HEK293T (cell line): ENCODE results near the gene LHX6.

ENCODE experiments used
- CTCF ChIA-PET: fragments of 350-600 bp; formaldehyde crosslinking; extraction: SDS; loops from one replicate; lab custom pipeline; 2021; ENCODE audit warnings: antibody characterized with exemption, inconsistent platforms; lab: Yijun Ruan, JAX
- POLR2A ChIA-PET: fragments of 350-600 bp; formaldehyde crosslinking; extraction: SDS; loops from one replicate; lab custom pipeline; 2020; ENCODE audit warnings: antibody characterized with exemption, inconsistent platforms; lab: Yijun Ruan, JAX
- DNase-seq: peaks from one replicate; pipeline ENCODE4 v3.0.0; 2012; ENCODE audit warnings: mixed read lengths; ENCODE audit errors: extremely low spot score
- ARNT ChIP-seq: fragments of 450-650 bp; IDR thresholded peaks from 2 replicates; pipeline ENCODE4 v1.6.1; 2017; ENCODE audit warnings: mild to moderate bottlenecking
- BHLHE40 ChIP-seq: fragments of 450-650 bp; IDR thresholded peaks from 2 replicates; pipeline ENCODE4 v1.6.1; 2016; ENCODE audit warnings: mild to moderate bottlenecking, moderate library complexity, borderline replicate concordance
- CTBP1 ChIP-seq: fragments of 450-650 bp; IDR thresholded peaks from 2 replicates; pipeline ENCODE4 v1.6.1; 2016; ENCODE audit warnings: borderline replicate concordance
- ELF4 ChIP-seq: fragments of 450-650 bp; IDR thresholded peaks from 2 replicates; pipeline ENCODE4 v1.6.1; 2017; ENCODE audit warnings: antibody characterized with exemption
- FOXA1 ChIP-seq: fragments of 450-650 bp; IDR thresholded peaks from 2 replicates; pipeline ENCODE4 v1.6.1; 2016; ENCODE audit warnings: mild to moderate bottlenecking
- FOXK2 ChIP-seq: fragments of 450-650 bp; IDR thresholded peaks from 2 replicates; pipeline ENCODE4 v1.6.1; 2016; ENCODE audit warnings: mild to moderate bottlenecking
- FOXM1 ChIP-seq: fragments of 450-650 bp; IDR thresholded peaks from 2 replicates; pipeline ENCODE4 v1.6.1; 2017; ENCODE audit warnings: mild to moderate bottlenecking, borderline replicate concordance
- HDGF ChIP-seq: fragments of 450-650 bp; IDR thresholded peaks from 2 replicates; pipeline ENCODE4 v1.6.1; 2017; ENCODE audit warnings: antibody characterized with exemption, borderline replicate concordance
- L3MBTL2 ChIP-seq: fragments of 450-650 bp; conservative IDR thresholded peaks from 2 replicates; pipeline ENCODE4 v1.6.1; 2016; ENCODE audit warnings: mild to moderate bottlenecking
- LEF1 ChIP-seq: fragments of 450-650 bp; IDR thresholded peaks from 2 replicates; pipeline ENCODE4 v1.6.1; 2017; ENCODE audit warnings: mild to moderate bottlenecking, borderline replicate concordance
- NFRKB ChIP-seq: fragments of 450-650 bp; IDR thresholded peaks from 2 replicates; pipeline ENCODE4 v1.6.1; 2016; ENCODE audit warnings: mild to moderate bottlenecking, moderate library complexity
- SP1 ChIP-seq: fragments of 450-650 bp; IDR thresholded peaks from 2 replicates; pipeline ENCODE4 v1.6.1; 2017
- SUZ12 ChIP-seq: fragments of 450-650 bp; IDR thresholded peaks from 2 replicates; pipeline ENCODE4 v1.6.1; 2016; ENCODE audit warnings: mild to moderate bottlenecking
- TARDBP ChIP-seq: fragments of 450-650 bp; IDR thresholded peaks from 2 replicates; pipeline ENCODE4 v1.6.1; 2016
- ZNF384 ChIP-seq: fragments of 450-650 bp; IDR thresholded peaks from 2 replicates; pipeline ENCODE4 v1.6.1; 2016
- TF ChIP-seq, protein P1 (sequence below): fragments of 450-650 bp; IDR thresholded peaks from 2 replicates; pipeline ENCODE4 v1.6.1; 2016

LHX6 gene

DNA sequence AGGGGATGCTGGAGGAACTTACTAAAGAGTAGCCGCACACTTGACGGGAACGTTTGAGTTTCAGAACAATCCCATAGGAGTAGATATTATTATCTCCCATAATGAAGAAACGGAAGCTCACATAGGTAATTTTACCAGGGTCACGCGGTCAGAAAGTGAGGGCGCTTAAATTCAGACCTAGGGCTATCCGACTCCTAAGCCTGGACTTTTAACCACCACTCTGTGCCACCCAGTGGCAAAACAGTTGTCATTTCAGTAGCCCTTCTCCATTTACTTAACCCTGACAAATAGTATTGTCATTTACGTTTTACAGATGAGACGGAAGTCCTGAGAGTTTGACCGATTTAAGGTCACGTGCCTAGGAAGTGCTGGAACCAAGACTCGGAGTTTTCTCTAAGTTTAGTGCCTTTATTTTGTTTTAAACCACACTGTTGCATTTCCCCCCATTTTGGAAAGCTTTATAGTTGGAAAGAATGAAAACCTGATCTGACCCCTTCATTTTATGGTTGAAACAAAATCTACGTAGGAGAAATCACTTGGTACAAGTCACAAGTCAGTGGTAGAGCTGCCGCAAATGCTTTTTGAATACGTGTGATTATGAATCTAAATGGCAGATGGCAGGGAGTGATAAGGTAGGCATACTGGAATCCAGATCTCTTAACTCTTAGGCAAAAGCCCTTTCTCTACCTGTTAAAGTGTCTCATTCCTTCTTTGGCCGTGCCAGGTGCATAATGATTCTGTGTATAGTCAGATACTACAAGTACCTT is 36.6 kb upstream of the LHX6 start:
- ChIA-PET CTCF (interaction anchor here (1.2 kb wide), 1 partner anchor 140 kb away, joined by 5 read pairs; no protein-coding TSS in a partner anchor), POLR2A (interaction anchor here (0.6 to 1.5 kb wide), 11 partner anchors 8 to 509 kb away, joined by 3 to 5 read pairs (median 3); no protein-coding TSS in a partner anchor)
- TF ChIP-seq CTBP1 (no peak), ELF4 (no peak), FOXM1 (no peak), TARDBP (no peak), NFRKB (no peak), LEF1 (no peak), FOXK2 (no peak), SUZ12 (no peak), ARNT (no peak), HDGF (no peak), BHLHE40 (no peak), ZNF384 (no peak), L3MBTL2 (no peak)
- TF ChIP-seq, protein P1, sequence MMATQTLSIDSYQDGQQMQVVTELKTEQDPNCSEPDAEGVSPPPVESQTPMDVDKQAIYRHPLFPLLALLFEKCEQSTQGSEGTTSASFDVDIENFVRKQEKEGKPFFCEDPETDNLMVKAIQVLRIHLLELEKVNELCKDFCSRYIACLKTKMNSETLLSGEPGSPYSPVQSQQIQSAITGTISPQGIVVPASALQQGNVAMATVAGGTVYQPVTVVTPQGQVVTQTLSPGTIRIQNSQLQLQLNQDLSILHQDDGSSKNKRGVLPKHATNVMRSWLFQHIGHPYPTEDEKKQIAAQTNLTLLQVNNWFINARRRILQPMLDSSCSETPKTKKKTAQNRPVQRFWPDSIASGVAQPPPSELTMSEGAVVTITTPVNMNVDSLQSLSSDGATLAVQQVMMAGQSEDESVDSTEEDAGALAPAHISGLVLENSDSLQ: no peak
- DNase-seq: peak; percentile 14

DNA sequence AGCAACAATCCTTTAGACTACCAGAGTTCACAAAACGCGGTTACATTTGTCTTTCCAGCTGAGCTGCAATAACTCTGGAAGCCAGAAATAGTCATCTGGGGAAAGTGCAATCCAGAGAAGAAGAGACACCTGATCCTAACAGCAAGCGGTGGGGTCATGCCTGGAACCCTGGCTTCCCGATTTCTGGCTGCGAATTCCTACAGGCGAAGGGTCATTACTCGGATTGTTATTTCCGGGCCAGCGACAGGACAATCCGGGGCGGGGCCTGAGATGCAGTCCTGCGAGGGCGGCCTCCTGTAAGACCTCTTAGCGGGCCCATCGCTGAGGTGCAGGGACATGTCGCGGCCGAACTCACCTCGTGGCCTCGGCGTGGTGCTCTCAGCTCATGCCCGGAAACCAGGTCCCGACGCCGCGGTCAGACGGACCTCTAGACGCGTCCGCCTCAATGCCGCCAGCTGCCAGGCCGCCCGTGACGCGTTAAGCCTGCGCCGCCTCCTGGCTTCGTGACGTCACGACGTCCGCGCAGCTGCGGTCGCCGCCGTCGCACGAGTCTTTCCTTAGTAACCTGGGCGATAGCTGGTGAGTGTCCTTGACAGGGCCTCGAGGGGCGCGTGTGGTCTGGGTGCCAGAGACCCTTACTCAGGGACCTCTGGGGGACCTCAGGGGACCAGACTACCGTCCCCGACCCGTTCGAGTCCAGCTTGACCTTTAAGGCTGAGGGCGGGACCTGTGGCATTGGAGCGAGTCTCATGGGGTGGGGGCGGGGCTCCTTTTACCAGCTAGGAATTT is 35.8 kb upstream of the LHX6 start, which contains the start of the genes MRRF and RBM18:
MRRF (plus strand) TSS at position 523 of the 789 bp plus-strand sequence. CDS start 6,010 bp downstream, outside the sequence.
RBM18 (minus strand) TSS at position 481 of the 789 bp plus-strand sequence. CDS start 3,348 bp downstream, outside the sequence.
- ChIA-PET CTCF (interaction anchor here (1.2 kb wide), 1 partner anchor 140 kb away, joined by 5 read pairs; no protein-coding TSS in a partner anchor), POLR2A (interaction anchor here (0.7 to 1.5 kb wide), 11 partner anchors 8 to 234 kb away, joined by 3 to 5 read pairs (median 3); no protein-coding TSS in a partner anchor)
- DNase-seq: peak; percentile 94
- no peak for TF ChIP-seq TARDBP
- peak; percentile 92 for TF ChIP-seq L3MBTL2
- TF ChIP-seq ZNF384: no peak
- TF ChIP-seq, protein P1: 0 out of 2 replicates have a peak, but pooled peaks have one; percentile 9
- no peak for TF ChIP-seq CTBP1
- peak; percentile 17; the same call in 1 of the 2 replicates for TF ChIP-seq ELF4

DNA sequence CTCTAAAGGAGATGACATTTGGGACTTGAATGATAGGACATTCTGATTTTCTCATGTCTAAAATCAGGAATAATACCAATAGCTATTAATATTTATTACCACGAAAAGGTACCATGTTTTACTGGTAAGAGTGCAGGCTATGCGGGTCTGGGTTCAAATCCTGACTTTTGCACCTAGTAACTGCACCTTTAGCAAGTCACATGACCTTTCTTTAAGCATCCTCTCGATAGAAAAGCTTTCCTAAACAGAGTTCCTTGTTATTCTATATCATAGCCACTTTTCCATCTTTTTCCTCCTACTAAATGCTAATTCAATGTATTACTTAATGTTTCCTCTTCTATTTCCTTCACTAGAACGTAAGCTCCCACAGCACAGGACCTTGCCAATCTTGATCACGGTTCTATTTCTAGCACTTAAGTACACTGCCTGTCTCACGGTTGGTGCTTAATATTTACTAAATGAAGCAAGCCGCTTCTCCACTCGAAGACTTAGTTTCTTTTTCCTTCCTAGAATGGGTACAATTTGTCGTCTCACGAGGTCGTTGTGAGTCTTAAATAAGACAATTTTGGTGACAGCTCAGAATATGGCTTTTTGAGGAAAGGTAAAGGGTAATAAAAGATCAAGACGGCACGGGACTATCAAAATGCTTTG is 35.1 kb upstream of the LHX6 start:
- ChIA-PET POLR2A (interaction anchor here (1.1 to 1.5 kb wide), 5 partner anchors 9 to 50 kb away, joined by 3 to 5 read pairs (median 4); no protein-coding TSS in a partner anchor), CTCF (no interaction called here)
- no peak for TF ChIP-seq LEF1
- no peak for TF ChIP-seq FOXA1
- no peak for TF ChIP-seq NFRKB
- TF ChIP-seq BHLHE40: no peak
- TF ChIP-seq SP1: no peak
- no peak for TF ChIP-seq FOXM1
- TF ChIP-seq CTBP1: no peak
- TF ChIP-seq TARDBP: no peak
- TF ChIP-seq ZNF384: no peak
- TF ChIP-seq FOXK2: no peak
- no peak for TF ChIP-seq ELF4
- no peak for TF ChIP-seq L3MBTL2
- TF ChIP-seq ARNT: no peak
- TF ChIP-seq, protein P1: no peak
- no peak for TF ChIP-seq SUZ12
- no peak for TF ChIP-seq HDGF
- DNase-seq: no peak

DNA sequence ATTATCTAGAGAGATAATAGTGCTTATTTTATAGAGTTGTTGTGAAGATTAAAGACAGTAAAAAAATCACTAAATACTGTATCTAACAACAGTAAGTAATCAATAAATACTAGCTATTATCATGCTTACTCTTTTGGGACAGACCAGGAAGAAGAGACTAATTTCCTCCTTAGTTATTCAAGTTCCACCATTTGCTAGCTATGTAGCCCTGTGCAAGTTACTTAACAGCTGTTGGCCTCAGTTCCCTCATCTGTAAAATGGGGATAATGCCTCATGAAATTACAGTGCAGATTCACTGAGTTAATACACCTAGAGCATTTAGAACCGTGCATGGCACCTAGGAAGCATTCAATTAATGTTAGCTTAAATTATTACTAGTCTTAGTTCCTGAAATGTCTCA is 33.3 kb upstream of the LHX6 start:
- ChIA-PET POLR2A (no interaction called here), CTCF (no interaction called here)
- no peak for DNase-seq
- no peak for TF ChIP-seq NFRKB
- no peak for TF ChIP-seq FOXK2
- TF ChIP-seq TARDBP: no peak
- no peak for TF ChIP-seq L3MBTL2
- no peak for TF ChIP-seq SP1
- TF ChIP-seq LEF1: no peak
- no peak for TF ChIP-seq HDGF
- no peak for TF ChIP-seq BHLHE40
- TF ChIP-seq CTBP1: no peak
- no peak for TF ChIP-seq ELF4

DNA sequence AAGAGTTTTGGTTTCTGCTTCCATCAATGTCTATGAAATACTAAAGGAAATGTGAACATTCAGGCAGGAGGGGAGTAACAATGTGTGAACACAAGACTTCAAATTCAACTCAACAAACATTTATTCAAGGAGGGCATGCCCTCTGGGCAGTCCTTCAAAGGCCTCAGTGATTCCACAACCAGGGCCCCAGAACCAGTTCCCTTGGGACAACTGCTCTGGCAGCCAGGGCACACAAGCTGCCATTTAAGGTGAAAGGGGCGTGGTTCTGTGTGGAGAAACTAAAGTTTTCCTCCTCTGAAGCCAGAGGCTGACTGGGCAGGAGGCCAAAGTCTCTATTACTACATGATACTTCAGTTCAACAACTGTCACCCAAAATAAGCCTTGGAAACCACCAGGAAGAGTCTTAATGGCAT is 32.7 kb upstream of the LHX6 start:
- ChIA-PET CTCF (no interaction called here), POLR2A (no interaction called here)
- no peak for TF ChIP-seq BHLHE40
- DNase-seq: no peak
